Mesenteric fat pad (tissue), 1 donor: ENCODE results near the gene FNDC3B. TPM values are rescaled to one million over a fixed set of nuclear protein-coding genes. Genes with fewer than 3 reads are reported as not detected.
"Not testable (repeated sequence)": the region's sequence is repeated elsewhere in the genome, so short reads cannot be mapped to it uniquely, and the experiment has no call there.

ENCODE experiments used
- DNase-seq: peaks from one replicate; pipeline ENCODE4 v3.0.0-alpha.2; 2020; ENCODE audit warnings: low spot score
- total RNA-seq: library from RNA; stranded (reverse); fragmentation: NEBNext Ultra II Directional; extraction: Animal tissue kit (Norgen Biotek cat#: 25700); gene quantifications from one replicate; pipeline ENCODE4 v1.2.1, GENCODE V29; 2021
- donor health status: DM: yes; HTN: yes; CAD: no.

FNDC3B gene
- total RNA-seq, 1 donor from 2014 or later: 258 TPM

- no peak for DNase-seq
Observed at GRCh38 chr3:172092658-172093057, 53.3 kb downstream of the FNDC3B start.

- DNase-seq: not testable (repeated sequence)
Observed at GRCh38 chr3:172093581-172094443, 54.4 kb downstream of the FNDC3B start.

GRCh38 chr3:172094621-172095557 lies 55.5 kb downstream of the FNDC3B start:
- no peak for DNase-seq

GRCh38 chr3:172096881-172097420 lies 57.6 kb downstream of the FNDC3B start:
- DNase-seq: no peak

GRCh38 chr3:172097585-172097984 lies 58.2 kb downstream of the FNDC3B start:
- no peak for DNase-seq

GRCh38 chr3:172098698-172099494 lies 59.5 kb downstream of the FNDC3B start:
- DNase-seq: no peak

- DNase-seq: no peak
Observed at GRCh38 chr3:172099495-172099808, 60.1 kb downstream of the FNDC3B start.

GRCh38 chr3:172100482-172100881 lies 61.1 kb downstream of the FNDC3B start:
- DNase-seq: no peak

- no peak for DNase-seq
Observed at GRCh38 chr3:172101107-172101506, 61.7 kb downstream of the FNDC3B start.

- DNase-seq: no peak
Observed at GRCh38 chr3:172102123-172102882, 62.9 kb downstream of the FNDC3B start.

- no peak for DNase-seq
Observed at GRCh38 chr3:172102883-172103310, 63.5 kb downstream of the FNDC3B start.

- no peak for DNase-seq
Observed at GRCh38 chr3:172103724-172104123, 64.3 kb downstream of the FNDC3B start.

GRCh38 chr3:172104471-172105072 lies 65.2 kb downstream of the FNDC3B start:
- no peak for DNase-seq

- DNase-seq: no peak
Observed at GRCh38 chr3:172106037-172106954, 66.9 kb downstream of the FNDC3B start.

GRCh38 chr3:172106989-172107388 lies 67.6 kb downstream of the FNDC3B start:
- no peak for DNase-seq

- no peak for DNase-seq
Observed at GRCh38 chr3:172107403-172107802, 68.0 kb downstream of the FNDC3B start.

- DNase-seq: no peak
Observed at GRCh38 chr3:172110127-172110779, 70.9 kb downstream of the FNDC3B start.

GRCh38 chr3:172111163-172111562 lies 71.8 kb downstream of the FNDC3B start:
- DNase-seq: no peak
